ENCODE measurements around the gene SLC26A11.
A peak's percentile ranks its signal among the peaks of the same experiment; 100 is the strongest.

SLC26A11 gene

GRCh38 chr17:80260791-80261158, 40.5 kb downstream of the SLC26A11 start, which contains the start of gene RNF213:
Gene RNF213 (plus strand): TSS chr17:80260852. CDS start chr17:80263682, 2,830 bp downstream.
- Histone ChIP-seq H3K4me1 (peaks cover 0 to 39% (median 30%) of the 10 kb centered on the region in 4 donors), H3K4me3 (peak within 1 kb of the TSS; percentile 85 to 100), H3K27ac (peak within 1 kb of the TSS; percentile 93 to 99), H3K27me3 (no peaks in the 10 kb centered on the region), H3K36me3 (peaks cover 0 to 13% (median 6%) of the 10 kb centered on the region in 3 donors), H3K9me3 (no peaks in the 10 kb centered on the region)
- TF ChIP-seq CTCF (IDR thresholded peaks at IDR 0.05): no peak
- intact Hi-C loops (cut with DNase I; ENCODE audit: low total_unique reads): loop anchor here (5.0 kb wide), 2 partner anchors 113 to 158 kb away; partner anchors contain the start of genes EIF4A3 and GAA
- DNase-seq: peak; percentile 39 to 77

GRCh38 chr17:80261159-80261894, 41.1 kb downstream of the SLC26A11 start:
- TF ChIP-seq CTCF (IDR thresholded peaks at IDR 0.05): no peak
- H3K4me1 ChIP-seq: peaks cover 0 to 39% (median 30%) of the 10 kb centered on the region in 4 donors
- peak overlapping the region; percentile 93 to 99 for H3K27ac ChIP-seq
- H3K36me3 ChIP-seq: peaks cover 0 to 18% (median 10%) of the 10 kb centered on the region in 3 donors
- peak overlapping the region; percentile 85 to 100 for H3K4me3 ChIP-seq
- H3K9me3 ChIP-seq: no peaks in the 10 kb centered on the region
- no peaks in the 10 kb centered on the region for H3K27me3 ChIP-seq
- intact Hi-C loops (cut with DNase I; ENCODE audit: low total_unique reads): loop anchor here (5.0 kb wide), 2 partner anchors 114 to 159 kb away; partner anchors contain the start of genes EIF4A3 and GAA
- peak; percentile 50 to 83 for DNase-seq

GRCh38 chr17:80261895-80262279, 41.7 kb downstream of the SLC26A11 start:
- Histone ChIP-seq H3K27me3 (no peaks in the 10 kb centered on the region), H3K27ac (peak overlapping the region; percentile 93 to 99), H3K36me3 (peaks cover 0 to 23% (median 16%) of the 10 kb centered on the region in 3 donors), H3K9me3 (no peaks in the 10 kb centered on the region), H3K4me3 (peak overlapping the region; percentile 85 to 100), H3K4me1 (peaks cover 0 to 39% (median 30%) of the 10 kb centered on the region in 4 donors)
- no peak for TF ChIP-seq CTCF (IDR thresholded peaks at IDR 0.05)
- intact Hi-C loops (cut with DNase I; ENCODE audit: low total_unique reads): loop anchor here (5.0 kb wide), 2 partner anchors 115 to 160 kb away; partner anchors contain the start of genes EIF4A3 and GAA
- no peak for DNase-seq

- DNase-seq: no peak
- peak overlapping the region; percentile 93 to 99 for H3K27ac ChIP-seq
- peaks cover 0 to 39% (median 30%) of the 10 kb centered on the region in 4 donors for H3K4me1 ChIP-seq
- intact Hi-C loops (cut with DNase I; ENCODE audit: low total_unique reads): loop anchor here (5.0 kb wide), 2 partner anchors 115 to 160 kb away; partner anchors contain the start of genes EIF4A3 and GAA
- H3K9me3 ChIP-seq: no peaks in the 10 kb centered on the region
- no peak for TF ChIP-seq CTCF (IDR thresholded peaks at IDR 0.05)
- no peaks in the 10 kb centered on the region for H3K27me3 ChIP-seq
- H3K4me3 ChIP-seq: peak overlapping the region in 1 of 2 donors; percentile 100
- peaks cover 0 to 25% (median 17%) of the 10 kb centered on the region in 3 donors for H3K36me3 ChIP-seq
Measured at GRCh38 chr17:80262291-80262690, 42.1 kb downstream of the SLC26A11 start.

GRCh38 chr17:80262775-80263244, 42.6 kb downstream of the SLC26A11 start:
- Histone ChIP-seq H3K4me1 (peaks cover 0 to 39% (median 30%) of the 10 kb centered on the region in 4 donors), H3K9me3 (no peaks in the 10 kb centered on the region), H3K36me3 (peaks cover 0 to 31% (median 17%) of the 10 kb centered on the region in 3 donors), H3K27ac (peak overlapping the region; percentile 39 to 99), H3K27me3 (no peaks in the 10 kb centered on the region), H3K4me3 (peak overlapping the region; percentile 30 to 47)
- no peak for DNase-seq
- TF ChIP-seq CTCF (IDR thresholded peaks at IDR 0.05): no peak
- intact Hi-C loops (cut with DNase I; ENCODE audit: low total_unique reads): loop anchor here (5.0 kb wide), 2 partner anchors 116 to 161 kb away; partner anchors contain the start of genes EIF4A3 and GAA
